Colon (tissue), 2 donors: ENCODE measurements around the gene CTSH.
"Not testable (repeated sequence)": the region's sequence is repeated elsewhere in the genome, so short reads cannot be mapped to it uniquely, and the experiment has no call there.

ENCODE experiments used
- FAIRE-seq: peaks from 2 replicates; lab custom pipeline; 2012; peaks lifted over from hg19 to GRCh38; lab: Jason Lieb, UNC
- donor health status: control.
- donor health status: control.

CTSH gene

DNA sequence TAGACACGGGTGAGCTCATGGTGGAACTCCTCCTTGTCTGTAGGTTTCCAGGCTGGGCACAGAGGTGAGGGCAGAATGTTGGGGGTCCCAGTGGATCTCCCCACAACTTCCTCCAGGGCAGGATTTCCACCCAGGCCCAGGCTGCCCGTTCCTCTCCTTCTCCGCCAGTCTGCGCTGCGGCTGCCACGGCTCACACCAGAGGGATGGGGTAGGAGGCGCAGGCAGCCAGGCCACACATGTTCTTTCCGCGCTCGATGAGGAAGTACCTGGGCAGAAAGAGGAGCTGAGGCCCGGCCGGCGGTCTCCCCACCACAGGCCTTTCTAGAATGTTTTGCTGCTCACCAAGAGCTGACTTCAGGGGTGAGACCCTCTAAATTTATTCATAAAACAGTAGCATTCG is 22.9 kb downstream of the CTSH start:
- no peak for FAIRE-seq

- FAIRE-seq = no peak
Measured at GRCh38 chr15:78921517-78921916, 23.3 kb downstream of the CTSH start.

DNA sequence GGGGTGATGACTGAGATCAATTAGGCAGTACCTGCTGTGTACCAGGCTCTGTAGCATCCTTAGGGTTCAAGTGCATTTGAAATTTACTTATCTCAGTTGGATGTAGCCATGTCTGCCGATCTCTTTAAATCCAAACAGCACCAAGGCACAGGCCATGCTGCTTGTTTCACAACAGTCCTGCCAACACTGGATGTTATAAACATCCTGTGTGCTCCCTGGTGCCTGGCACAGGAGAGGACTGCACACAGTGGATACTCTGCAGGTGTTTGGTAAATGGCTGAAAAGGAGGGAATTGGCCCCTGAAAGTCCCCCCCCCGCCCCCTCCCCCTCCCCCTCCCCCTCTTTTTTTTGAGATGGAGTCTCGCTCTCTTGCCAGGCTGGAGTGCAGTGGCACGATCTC is 27.0 kb downstream of the CTSH start:
- FAIRE-seq = no peak

- FAIRE-seq = no peak
Measured at GRCh38 chr15:78916088-78916487, 28.8 kb downstream of the CTSH start.

DNA sequence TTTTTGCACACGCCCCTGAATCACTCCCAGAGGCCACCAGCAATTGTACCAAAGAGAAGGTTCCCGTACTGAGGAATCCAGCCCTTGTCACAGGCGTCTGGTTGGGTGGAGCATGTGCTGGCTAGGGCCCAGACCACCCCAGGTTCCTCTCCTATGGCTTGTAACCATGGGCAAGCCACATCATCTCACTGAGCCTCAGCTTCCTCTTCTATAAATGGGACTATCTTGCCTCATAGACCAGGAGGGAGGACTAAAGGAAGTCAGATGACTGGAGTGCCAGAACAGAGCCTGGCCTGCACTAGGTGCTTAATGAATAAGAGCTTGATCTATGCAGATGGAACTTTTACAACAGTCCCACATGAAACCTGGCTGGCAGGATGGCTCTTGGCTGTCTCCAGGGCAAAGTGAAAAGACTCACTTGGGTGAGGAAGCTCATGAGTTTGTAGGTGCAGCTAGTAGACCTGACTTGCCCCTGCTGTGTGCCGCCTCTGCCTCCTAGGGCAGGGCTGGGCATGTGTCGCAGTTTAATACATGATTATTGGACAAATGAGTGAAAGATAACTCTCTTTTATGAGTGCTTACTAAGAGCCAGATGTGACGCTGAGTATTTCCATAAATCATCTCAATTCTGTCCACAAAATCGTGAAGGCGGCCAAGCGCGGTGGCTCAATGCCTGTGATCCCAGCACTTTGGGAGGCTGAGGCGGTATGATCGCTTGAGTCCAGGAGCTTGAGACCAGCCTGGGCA is 29.3 kb downstream of the CTSH start:
- FAIRE-seq = no peak

DNA sequence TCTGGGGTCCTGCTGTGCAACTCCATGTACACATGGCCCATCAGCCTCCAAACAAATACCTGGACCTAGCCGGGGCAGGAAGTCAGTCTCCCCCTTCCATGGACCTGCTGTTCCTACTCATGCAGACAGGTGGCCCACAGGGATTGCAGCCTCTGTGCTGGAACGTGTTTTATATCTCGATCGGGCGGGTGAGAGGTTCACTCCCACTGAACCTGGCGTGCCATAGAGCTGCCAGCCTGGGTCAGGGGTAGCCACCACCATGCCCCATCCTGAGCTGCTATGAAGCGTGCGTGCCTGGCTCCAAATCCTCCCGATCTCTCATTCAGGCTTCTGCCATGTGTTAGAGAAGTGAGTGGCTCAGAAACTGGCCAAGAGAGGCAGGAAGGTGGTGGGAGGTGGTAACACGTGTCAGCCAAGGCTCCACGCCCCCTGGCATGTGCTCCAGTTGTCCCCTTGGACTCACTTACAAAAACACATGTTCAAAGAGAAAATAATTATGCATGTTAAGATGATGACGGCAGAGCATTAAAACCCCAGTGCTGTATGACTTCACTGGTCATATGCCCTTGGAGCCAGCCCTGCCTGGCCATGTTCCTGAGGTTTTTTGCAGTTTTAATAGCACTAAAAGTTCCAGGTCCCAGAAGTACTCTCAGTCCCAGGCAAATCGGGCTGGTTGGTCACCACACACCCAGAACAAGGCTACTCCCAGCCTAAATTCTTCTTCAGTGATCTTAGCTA is 30.6 kb downstream of the CTSH start:
- no peak for FAIRE-seq

- no peak for FAIRE-seq
Measured at GRCh38 chr15:78913012-78913411, 31.8 kb downstream of the CTSH start.

GRCh38 chr15:78912316-78912715 is 32.5 kb downstream of the CTSH start:
- FAIRE-seq = no peak

DNA sequence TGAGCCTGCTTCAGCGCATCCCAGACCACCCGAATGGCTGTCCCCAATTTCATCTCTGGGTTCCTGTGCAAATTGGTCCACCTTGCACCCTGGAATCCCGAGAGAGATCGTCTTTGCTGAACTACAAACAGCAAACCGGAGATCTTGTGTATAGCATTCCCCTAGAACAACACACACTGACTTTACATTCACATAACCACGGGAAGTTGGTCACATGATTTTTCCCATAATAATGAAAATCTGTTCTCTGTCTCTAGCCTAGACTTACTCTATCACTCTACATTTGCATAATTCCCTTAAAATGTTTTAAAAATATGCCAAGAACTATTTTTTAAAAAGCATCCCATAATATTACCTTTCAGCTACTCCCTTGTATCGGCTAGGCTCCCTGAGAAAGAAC is 34.6 kb downstream of the CTSH start:
- FAIRE-seq = no peak

DNA sequence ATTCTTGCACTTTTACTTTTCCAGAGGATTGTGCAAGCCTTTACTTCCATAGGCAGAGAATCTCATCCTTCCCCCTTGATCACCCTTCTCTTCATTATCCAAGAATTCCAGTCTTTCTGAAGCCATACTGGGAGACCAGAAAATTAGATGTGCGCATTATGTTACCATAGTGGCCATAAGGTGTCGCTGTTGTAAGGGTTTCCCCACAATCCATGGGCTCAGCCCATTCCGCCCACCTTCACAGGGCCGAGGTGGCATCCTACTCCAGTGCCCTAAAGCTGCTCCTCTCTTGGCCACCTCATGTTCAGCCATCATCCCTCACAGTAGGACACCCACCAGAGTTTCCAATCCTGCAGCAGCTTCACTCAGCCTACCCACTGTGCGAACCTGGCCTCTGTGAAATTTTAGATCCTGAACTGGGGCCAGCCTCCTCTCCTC is 35.0 kb downstream of the CTSH start:
- no peak for FAIRE-seq

GRCh38 chr15:78909160-78909695 is 35.6 kb downstream of the CTSH start:
- no peak for FAIRE-seq

GRCh38 chr15:78907577-78907976 is 37.3 kb downstream of the CTSH start:
- no peak for FAIRE-seq

DNA sequence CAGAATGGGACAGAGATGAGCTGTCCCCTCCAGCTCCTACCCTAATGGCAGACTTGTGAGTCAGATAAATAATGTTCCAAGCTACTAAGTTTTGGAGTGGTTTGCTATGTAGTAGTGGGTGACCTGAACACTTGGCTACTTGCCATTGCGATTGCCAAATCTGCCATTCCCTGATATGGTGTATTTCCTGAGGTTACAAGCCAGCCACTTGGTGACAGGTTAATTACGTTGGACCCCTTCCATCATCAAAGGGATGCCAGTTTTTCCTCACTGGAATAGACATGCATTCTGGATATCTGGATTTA is 38.6 kb downstream of the CTSH start:
- no peak for FAIRE-seq

DNA sequence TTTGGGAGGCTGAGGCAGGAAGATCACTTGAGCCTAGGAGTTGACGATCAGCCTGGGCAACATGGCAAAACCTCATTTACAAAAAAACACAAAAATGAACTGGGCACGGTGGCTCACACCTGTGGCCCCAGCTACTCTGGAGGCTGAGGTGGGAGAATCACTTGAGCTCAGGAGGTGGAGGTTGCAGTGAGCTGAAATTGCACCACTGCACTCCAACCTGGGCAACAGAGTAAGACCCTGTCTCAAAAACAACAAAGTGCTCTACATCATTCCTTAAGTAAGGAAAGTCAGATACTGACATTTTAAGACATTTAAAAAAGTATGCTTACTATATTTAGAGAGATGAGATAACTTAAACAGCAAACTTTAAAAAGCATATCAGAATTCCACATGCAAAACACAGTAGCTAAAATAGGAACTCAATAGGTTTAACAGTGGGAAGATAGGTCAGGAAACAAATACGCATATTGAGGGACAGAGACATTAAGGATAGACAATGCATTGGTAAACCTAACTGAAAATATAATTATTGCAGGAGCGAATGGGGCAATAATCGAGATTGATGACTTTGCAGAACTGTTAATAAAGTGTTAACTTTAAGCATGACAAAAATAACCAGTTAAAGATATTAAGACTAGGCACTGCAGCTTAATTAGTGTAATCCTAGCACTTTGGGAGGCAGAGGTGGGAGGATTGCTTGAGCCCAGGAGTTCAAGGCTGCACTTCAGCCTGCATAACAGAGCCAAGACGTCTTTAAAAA is 40.1 kb downstream of the CTSH start:
- no peak for FAIRE-seq

DNA sequence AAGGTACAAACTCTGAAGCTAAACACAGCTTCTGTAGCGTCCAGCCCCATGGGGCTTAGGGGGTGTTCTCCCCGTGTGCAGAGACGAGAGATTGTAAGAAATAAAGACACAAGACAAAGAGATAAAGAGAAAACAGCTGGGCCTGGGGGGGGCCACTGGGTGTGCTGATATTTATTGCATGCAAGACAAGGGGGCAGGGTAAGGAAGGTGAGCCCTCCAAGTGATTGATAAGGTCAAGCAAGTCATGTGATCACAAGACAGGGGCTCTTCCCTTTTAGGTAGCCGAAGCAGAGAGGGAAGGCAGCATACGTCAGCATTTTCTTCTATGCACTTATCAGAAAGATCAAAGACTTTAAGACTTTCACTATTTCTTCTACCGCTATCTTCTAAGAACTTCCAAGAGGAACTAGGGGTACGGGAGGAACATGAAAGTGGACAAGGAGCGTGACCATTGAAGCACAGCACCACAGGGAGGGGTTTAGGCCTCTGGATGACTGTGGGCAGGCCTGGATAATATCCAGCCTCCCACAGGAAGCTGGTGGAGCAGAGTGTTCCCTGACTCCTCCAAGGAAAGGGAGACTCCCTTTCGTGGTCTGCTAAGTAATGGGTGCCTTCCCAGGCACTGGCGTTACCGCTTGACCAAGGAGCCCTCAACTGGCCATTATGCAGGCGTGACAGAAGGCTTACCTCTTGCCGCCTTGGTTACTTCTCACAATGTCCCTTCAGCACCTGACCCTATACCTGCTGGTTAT is 42.4 kb downstream of the CTSH start:
- FAIRE-seq = not testable (repeated sequence)

DNA sequence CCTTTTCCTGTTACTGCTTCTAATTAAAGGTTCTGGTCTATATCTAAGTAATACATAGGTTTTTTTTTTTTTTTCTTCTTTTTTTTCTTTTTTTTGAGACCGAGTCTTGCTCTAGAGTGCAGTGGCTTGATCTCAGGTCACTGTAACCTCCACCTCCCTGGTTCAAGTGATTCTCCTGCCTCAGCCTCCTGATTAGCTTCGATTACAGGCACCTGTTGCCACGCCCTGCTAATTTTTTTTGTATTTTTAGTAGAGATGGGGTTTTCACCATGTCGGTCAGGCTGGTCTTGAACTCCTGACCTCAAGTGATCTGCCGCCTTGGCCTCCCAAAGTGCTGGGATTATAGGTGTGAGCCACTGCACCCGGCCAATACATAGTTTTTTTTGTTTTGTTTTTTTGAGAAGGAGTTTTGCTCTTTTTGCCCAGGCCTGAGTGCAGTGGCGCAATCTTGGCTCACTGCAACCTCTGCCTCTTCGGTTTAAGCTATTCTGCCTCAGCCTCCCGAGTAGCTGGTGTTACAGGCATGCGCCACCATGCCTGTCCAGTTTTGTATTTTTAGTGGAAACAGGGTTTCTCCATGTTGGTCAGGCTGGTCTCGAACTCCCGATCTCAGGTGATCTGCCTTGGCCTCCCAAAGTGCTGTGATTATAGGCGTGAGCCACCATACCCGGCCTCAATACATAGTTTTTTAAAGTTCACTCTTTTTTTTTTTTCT is 43.9 kb downstream of the CTSH start:
- FAIRE-seq = not testable (repeated sequence)

DNA sequence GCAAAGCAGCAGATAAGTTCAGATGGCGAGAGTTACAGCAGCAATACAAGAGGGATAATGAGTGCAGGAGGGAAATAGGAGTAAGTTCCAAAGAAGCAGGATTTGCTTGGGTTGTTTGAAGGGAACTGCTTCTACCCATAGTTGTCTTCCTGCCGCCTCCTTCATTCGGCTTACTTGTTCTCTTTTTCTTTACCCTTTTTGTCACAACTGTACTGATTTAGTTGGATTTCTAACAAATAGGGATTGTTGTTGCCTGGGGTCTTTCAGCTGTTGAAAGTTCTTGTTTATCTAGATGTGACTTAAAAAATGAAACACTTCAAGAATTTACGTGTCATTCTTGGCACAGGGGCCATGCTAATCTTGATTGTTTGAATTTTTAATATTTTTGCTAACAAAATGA is 46.3 kb downstream of the CTSH start:
- no peak for FAIRE-seq

DNA sequence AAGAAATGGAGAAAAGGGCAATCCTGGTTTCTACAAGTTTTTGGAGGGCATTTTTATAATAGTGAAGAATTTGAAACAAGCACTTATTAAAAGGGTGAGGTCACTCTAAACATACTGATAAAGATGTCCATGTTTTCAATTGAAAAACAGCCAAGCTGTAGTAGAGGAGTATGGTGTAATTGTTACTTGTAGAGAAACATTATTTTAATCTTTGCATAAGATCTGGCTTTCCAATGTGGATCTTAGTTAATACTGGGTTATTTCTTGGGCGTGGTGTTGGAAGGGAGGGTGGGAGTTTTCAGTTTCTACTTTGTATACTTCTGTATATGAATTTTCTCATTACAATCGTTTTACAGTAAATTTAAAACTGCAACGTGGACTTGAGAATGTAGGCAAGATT is 49.4 kb downstream of the CTSH start:
- no peak for FAIRE-seq

DNA sequence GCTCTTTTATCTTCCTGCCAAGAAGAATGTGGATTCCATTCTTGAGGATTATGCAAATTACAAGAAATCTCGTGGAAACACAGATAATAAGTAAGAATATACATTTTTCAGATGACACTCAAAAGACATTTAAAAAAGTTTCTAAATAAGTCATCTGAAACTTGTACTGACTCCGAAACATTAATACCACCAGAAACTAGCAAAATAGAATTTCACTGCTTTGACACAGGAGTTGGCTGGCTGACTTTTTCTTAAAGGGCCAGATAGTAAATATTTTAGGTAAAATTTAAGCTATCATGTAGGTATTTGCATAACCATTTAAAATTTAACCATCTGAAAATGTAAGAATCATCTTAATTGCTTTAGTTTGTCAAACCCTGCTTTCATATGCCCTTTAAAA is 51.3 kb downstream of the CTSH start:
- FAIRE-seq = no peak

DNA sequence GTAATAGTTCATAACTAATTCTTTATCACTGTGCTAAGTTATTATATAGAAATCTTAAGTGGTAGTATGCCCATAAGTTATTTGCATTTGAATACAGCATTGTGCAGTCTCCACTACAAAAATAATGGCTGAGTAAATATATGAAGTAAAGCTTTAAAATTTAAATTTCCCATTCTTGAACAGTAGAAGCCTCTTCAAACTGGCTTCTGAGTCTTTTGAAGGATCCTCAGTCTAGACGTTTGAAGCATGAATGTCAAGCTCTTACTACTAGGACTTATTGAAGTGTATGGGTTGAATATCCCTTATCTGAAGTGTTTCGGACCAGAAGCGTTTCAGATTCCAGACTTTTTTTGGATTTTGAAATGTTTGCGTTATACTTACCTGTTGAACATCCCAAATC is 55.8 kb downstream of the CTSH start:
- FAIRE-seq = no peak

DNA sequence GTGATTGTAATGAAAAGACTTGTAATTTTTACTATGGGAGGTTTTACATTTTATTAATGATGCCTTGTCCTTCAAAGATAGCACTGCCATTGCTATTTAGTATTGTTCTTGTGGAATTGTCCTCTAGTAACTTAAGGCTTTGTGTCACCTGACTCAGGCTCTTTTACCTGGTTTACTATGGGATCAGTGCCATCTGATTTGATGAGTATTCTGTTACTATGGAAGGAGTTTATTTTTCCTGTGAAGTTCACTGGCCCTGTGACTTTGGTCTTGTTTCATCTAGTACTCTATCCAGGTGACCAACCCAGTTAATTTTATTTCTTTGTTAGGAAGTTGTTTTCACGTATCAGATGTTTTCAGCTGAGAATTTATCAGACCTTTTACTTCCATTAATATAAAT is 63.2 kb downstream of the CTSH start:
- FAIRE-seq = no peak

GRCh38 chr15:78880813-78881212 is 64.0 kb downstream of the CTSH start:
- FAIRE-seq = no peak
